WTC11 (cell line): ENCODE results near the gene GPC1. TPM values are rescaled to one million over a fixed set of nuclear protein-coding genes. Genes with fewer than 3 reads are reported as not detected.

Experiments
- ATAC-seq: fragments of 200-7000 bp; cut with Tn5 transposase; 2 replicates; pipeline ENCODE4 v1.10.0; 2021; ENCODE audit warnings: mild to moderate bottlenecking, moderate library complexity
- CTCF ChIA-PET: fragments of 300-600 bp; sonication (Branson Sonifier 250); formaldehyde crosslinking; loops from one replicate; lab custom pipeline; 2021; ENCODE audit warnings: antibody characterized with exemption; lab: Charles Lee
- POLR2A ChIA-PET: fragments of 350-600 bp; sonication (Branson Sonifier 250); formaldehyde crosslinking; loops from one replicate; lab custom pipeline; 2021; ENCODE audit warnings: antibody characterized with exemption; lab: Charles Lee
- DNase-seq: peaks from one replicate; pipeline ENCODE4 v3.0.0; 2021; ENCODE audit warnings: low spot score
- H3K27ac Mint-ChIP-seq: 2 replicates; pipeline ENCODE4 v1.8.0; 2021; ENCODE audit warnings: mixed read lengths
- H3K27me3 Mint-ChIP-seq: 2 replicates; pipeline ENCODE4 v1.8.0; 2021; ENCODE audit warnings: low read depth, mild to moderate bottlenecking, moderate library complexity, mixed read lengths
- H3K36me3 Mint-ChIP-seq: 2 replicates; pipeline ENCODE4 v1.8.0; 2021; ENCODE audit warnings: mixed read lengths
- H3K4me1 Mint-ChIP-seq: 2 replicates; pipeline ENCODE4 v1.8.0; 2022; ENCODE audit warnings: mixed read lengths
- H3K4me3 Mint-ChIP-seq: 2 replicates; pipeline ENCODE4 v1.8.0; 2021; ENCODE audit warnings: mild to moderate bottlenecking, moderate library complexity, mixed read lengths
- H3K9me3 Mint-ChIP-seq: 2 replicates; pipeline ENCODE4 v1.8.0; 2021; ENCODE audit warnings: mixed read lengths
- ATF2 ChIP-seq: sonication (generic); formaldehyde crosslinking; IDR thresholded peaks from 2 replicates; pipeline ENCODE4 v1.8.1; 2022; ENCODE audit warnings: low read depth, missing genetic modification reagents, borderline replicate concordance
- ATF6 ChIP-seq: sonication (generic); formaldehyde crosslinking; IDR thresholded peaks from 2 replicates; pipeline ENCODE4 v1.8.1; 2023; ENCODE audit warnings: mild to moderate bottlenecking, missing genetic modification reagents
- CDX4 ChIP-seq: fragments of 250-450 bp; sonication (Bioruptor Pico); IDR thresholded peaks from 2 replicates; pipeline ENCODE4 v1.9.0; 2021; ENCODE audit warnings: moderate library complexity, mild to moderate bottlenecking, inconsistent platforms, borderline replicate concordance
- FOXP4 ChIP-seq: sonication (generic); formaldehyde crosslinking; IDR thresholded peaks from 2 replicates; pipeline ENCODE4 v1.8.0; 2022; ENCODE audit warnings: mild to moderate bottlenecking, missing genetic modification reagents
- GRHL2 ChIP-seq: fragments of 250-450 bp; sonication (Bioruptor Pico); IDR thresholded peaks from 2 replicates; pipeline ENCODE4 v1.8.0; 2022; ENCODE audit warnings: mild to moderate bottlenecking, moderate library complexity; ENCODE audit not compliant: insufficient replicate concordance, severe bottlenecking
- PRRX2 ChIP-seq: fragments of 250-450 bp; sonication (Bioruptor Pico); IDR thresholded peaks from 2 replicates; pipeline ENCODE4 v1.8.0; 2021; ENCODE audit warnings: mild to moderate bottlenecking
- RELA ChIP-seq: sonication (generic); formaldehyde crosslinking; IDR thresholded peaks from 2 replicates; pipeline ENCODE4 v1.8.1; 2022; ENCODE audit warnings: missing genetic modification reagents, mild to moderate bottlenecking, borderline replicate concordance
- STAT6 ChIP-seq: sonication (generic); formaldehyde crosslinking; conservative IDR thresholded peaks from 2 replicates; pipeline ENCODE4 v1.8.1; 2023; ENCODE audit warnings: mild to moderate bottlenecking, low read depth, missing genetic modification reagents, moderate library complexity
- ZBTB43 ChIP-seq: sonication (generic); formaldehyde crosslinking; IDR thresholded peaks from 2 replicates; pipeline ENCODE4 v1.8.1; 2023; ENCODE audit warnings: mild to moderate bottlenecking, missing genetic modification reagents
- ZMAT4 ChIP-seq: fragments of 250-450 bp; sonication (Bioruptor Pico); IDR thresholded peaks from 2 replicates; pipeline ENCODE4 v1.9.0; 2021; ENCODE audit warnings: mild to moderate bottlenecking
- ZNF317 ChIP-seq: sonication (generic); formaldehyde crosslinking; IDR thresholded peaks from 2 replicates; pipeline ENCODE4 v1.8.1; 2023; ENCODE audit warnings: low read depth, mild to moderate bottlenecking, moderate library complexity, missing genetic modification reagents, borderline replicate concordance
- ZNF423 ChIP-seq: fragments of 250-450 bp; sonication (Bioruptor Pico); IDR thresholded peaks from 2 replicates; pipeline ENCODE4 v2.1.2; 2022; ENCODE audit warnings: mild to moderate bottlenecking, moderate library complexity
- total RNA-seq: library from RNA; stranded (reverse); gene quantifications from 3 replicates; pipeline ENCODE4 v1.2.3, GENCODE V29; 2021

Gene GPC1
- total RNA-seq, 1 experiment from 2014 or later, result 41.5 TPM

GRCh38 chr2:240412975-240413812 is 22.3 kb upstream of the GPC1 start (continued):
- TF ChIP-seq STAT6 (CRISPR knock-in tag) (no peak), CDX4 (no peak), GRHL2 (CRISPR knock-in tag) (no peak), FOXP4 (CRISPR knock-in tag) (no peak), ATF6 (CRISPR knock-in tag) (no peak), ATF2 (no peak)

- peaks cover 7% of the 10 kb centered on the region for H3K27me3 Mint-ChIP-seq
- CTCF ChIA-PET, result interaction anchor here (0.6 to 1.2 kb wide), 2 partner anchors 65 to 83 kb away, joined by 3 to 4 read pairs; no protein-coding TSS in a partner anchor
- TF ChIP-seq ZBTB43 (CRISPR knock-in tag), result no peak
- no peak for TF ChIP-seq ZNF317
- no peak for TF ChIP-seq RELA (CRISPR knock-in tag)
- no peak for TF ChIP-seq ZMAT4 (CRISPR knock-in tag)
- no peak for TF ChIP-seq PRRX2
- no peak for TF ChIP-seq ZNF423
- TF ChIP-seq, all 79 proteins: peak for 0
- ATAC-seq (no peak), DNase-seq (no peak)
- Mint-ChIP-seq H3K9me3 (peaks cover 13% of the 10 kb centered on the region), H3K4me3 (no peak overlapping the region), H3K4me1 (no peaks in the 10 kb centered on the region), H3K27ac (no peak overlapping the region), H3K36me3 (peaks cover 11% of the 10 kb centered on the region)
- POLR2A ChIA-PET, result no interaction called here
Observed at GRCh38 chr2:240413813-240414429, 21.5 kb upstream of the GPC1 start.
